ENCODE data around the gene RSPO4. TPM values are rescaled to one million over a fixed set of nuclear protein-coding genes. Genes with fewer than 3 reads are reported as not detected.
"Not testable (repeated sequence)": the region's sequence is repeated elsewhere in the genome, so short reads cannot be mapped to it uniquely, and the experiment has no call there.

The RSPO4 gene
- total and polyA plus RNA-seq, 2 of the 8 experiments (the other 6 are each of a cell fraction or from before 2014, with no cell fraction given) = 3.4 to 6.4 TPM

DNA sequence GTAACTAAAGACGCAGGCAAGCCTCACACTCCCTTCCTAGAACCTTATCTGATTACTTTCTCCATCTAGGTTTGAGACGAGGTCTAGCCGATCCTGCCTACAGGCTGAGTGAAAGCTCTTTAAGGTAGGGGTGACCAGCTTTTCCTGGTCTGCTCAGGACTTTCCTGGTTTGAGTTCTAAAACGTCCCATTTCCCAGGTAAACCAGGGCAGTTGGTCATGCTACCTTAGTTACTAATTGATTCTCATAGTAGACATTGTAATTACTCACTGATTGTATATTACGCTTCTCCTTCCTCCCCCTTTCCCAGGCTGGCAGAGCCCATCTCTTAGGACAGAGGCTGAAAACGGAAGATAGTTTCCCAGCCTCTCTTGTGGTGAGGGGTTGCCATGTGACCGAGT, 27.9 kb upstream of the RSPO4 start (continued):
- TF ChIP-seq EP300 (IDR thresholded peaks at IDR 0.05; ENCODE audit: borderline replicate concordance in 1 of 2, low read depth in 2 of 2, low read length in 2 of 2) = no peak
- TF ChIP-seq, protein P1, sequence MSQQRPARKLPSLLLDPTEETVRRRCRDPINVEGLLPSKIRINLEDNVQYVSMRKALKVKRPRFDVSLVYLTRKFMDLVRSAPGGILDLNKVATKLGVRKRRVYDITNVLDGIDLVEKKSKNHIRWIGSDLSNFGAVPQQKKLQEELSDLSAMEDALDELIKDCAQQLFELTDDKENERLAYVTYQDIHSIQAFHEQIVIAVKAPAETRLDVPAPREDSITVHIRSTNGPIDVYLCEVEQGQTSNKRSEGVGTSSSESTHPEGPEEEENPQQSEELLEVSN (IDR thresholded peaks at IDR 0.05) = no peak
- TF ChIP-seq CBX5 (IDR thresholded peaks at IDR 0.05; ENCODE audit: low read depth, low read length) = no peak

GRCh38 chr20:1026214-1026613, 24.1 kb upstream of the RSPO4 start:
- H3K36me3 ChIP-seq (ENCODE audit: control insufficient read depth in 2 of 4, insufficient read depth in 4 of 4, low read length in 3 of 4); H3K4me3 ChIP-seq (ENCODE audit: extremely low read depth in 1 of 4, insufficient read depth in 2 of 4, low read depth in 3 of 4, low read length in 4 of 4); POLR2A ChIA-PET (ENCODE audit: partially characterized antibody); H3K14ac ChIP-seq (ENCODE audit: insufficient read length); FAIRE-seq; H2AK5ac ChIP-seq (ENCODE audit: low read depth, low read length); H2AFZ ChIP-seq (ENCODE audit: low read length); H2BK120ac ChIP-seq (replicated peaks; ENCODE audit: low read depth, low read length); H3K23ac ChIP-seq (ENCODE audit: insufficient read length); H2BK12ac ChIP-seq (ENCODE audit: low read depth, low read length); H3K18ac ChIP-seq (ENCODE audit: extremely low read depth, low read length); H3K23me2 ChIP-seq (ENCODE audit: low read depth, low read length); H2BK20ac ChIP-seq (ENCODE audit: low read length); H3K27me3 ChIP-seq (replicated peaks in 1 of 4; ENCODE audit: control insufficient read depth in 3 of 4, extremely low read depth in 1 of 4, insufficient read depth in 3 of 4, low read length in 3 of 4); DNase-seq (ENCODE audit: low read depth in 1 of 2, low spot score in 2 of 2); H3K79me2 ChIP-seq (ENCODE audit: control insufficient read depth in 1 of 2, insufficient read depth in 2 of 2, low read length in 2 of 2); H3K9ac ChIP-seq (replicated peaks in 1 of 4; ENCODE audit: extremely low read depth in 1 of 4, low read depth in 3 of 4, low read length in 3 of 4); H4K91ac ChIP-seq (replicated peaks; ENCODE audit: insufficient read length, low read length); CTCF ChIA-PET (ENCODE audit: partially characterized antibody); H4K5ac ChIP-seq (ENCODE audit: insufficient read length, low read depth, low read length); H3K9me3 ChIP-seq (ENCODE audit: insufficient read depth in 2 of 2, low read depth in 1 of 2, low read length in 1 of 2); H3K4me2 ChIP-seq (ENCODE audit: insufficient read depth in 1 of 2, low read depth in 2 of 2, low read length in 2 of 2); H3K4ac ChIP-seq (replicated peaks; ENCODE audit: insufficient read length, low read depth, low read length); H3K4me1 ChIP-seq (replicated peaks in 1 of 4; ENCODE audit: control insufficient read depth in 3 of 4, insufficient read depth in 4 of 4, low read length in 3 of 4); H3K27ac ChIP-seq (ENCODE audit: low read depth, low read length); H2BK15ac ChIP-seq (ENCODE audit: low read length); H4K20me1 ChIP-seq (replicated peaks in 1 of 2; ENCODE audit: control insufficient read depth in 1 of 2, insufficient read depth in 2 of 2, low read length in 2 of 2); H3K79me1 ChIP-seq (ENCODE audit: low read depth, low read length); H4K8ac ChIP-seq (ENCODE audit: extremely low read depth, insufficient read depth, low read length); H3K56ac ChIP-seq (replicated peaks; ENCODE audit: insufficient read length, low read depth, low read length); H2BK5ac ChIP-seq (ENCODE audit: low read depth, low read length): not testable (repeated sequence)
- WGBS, 2 experiments (ENCODE audit: extremely low coverage in 1 of 2, insufficient coverage in 1 of 2, insufficient read length in 1 of 2, insufficient replicate concordance in 2 of 2, low coverage in 1 of 2, low lambda C conversion rate in 2 of 2, missing lambda C conversion rate in 1 of 2) = 74% methylated on average over 2 of the region's 2 CpGs; no CpG with 5 or more reads in 1 of the 2 experiments

All from H1 (cell line).